GM18867 (cell line): ENCODE data around the gene PHYHD1.
A peak's percentile ranks its signal among the peaks of the same experiment; 100 is the strongest.

Experiments used
- ATAC-seq: cut with Tn5 transposase; IDR thresholded peaks from one replicate; pipeline ENCODE4 v1.9.1; 2021; ENCODE audit warnings: mild to moderate bottlenecking, moderate library complexity; ENCODE audit not compliant: unreplicated experiment

PHYHD1 gene

GRCh38 chr9:128920381-128921058 is at the start of gene PHYHD1:
TSS of gene PHYHD1 (plus strand) at chr9:128920982. CDS start at chr9:128922324, 1,342 bp downstream.
- no peak for ATAC-seq

- ATAC-seq: no peak
Measured at GRCh38 chr9:128877852-128878251, 42.9 kb upstream of the PHYHD1 start.

- peak; percentile 90 for ATAC-seq
Measured at GRCh38 chr9:128881884-128882676, 38.7 kb upstream of the PHYHD1 start, which contains the start of the genes KYAT1 and LRRC8A. TSS of gene KYAT1 (minus strand) at chr9:128881950. CDS start at chr9:128845405, 36,545 bp downstream. TSS of gene LRRC8A (plus strand) at chr9:128882133. CDS start at chr9:128907165, 25,032 bp downstream.

- no peak for ATAC-seq
Measured at GRCh38 chr9:128882677-128883603, 37.8 kb upstream of the PHYHD1 start.

- ATAC-seq: no peak
Measured at GRCh38 chr9:128884164-128884563, 36.6 kb upstream of the PHYHD1 start.

- ATAC-seq: no peak
Measured at GRCh38 chr9:128885376-128885775, 35.4 kb upstream of the PHYHD1 start.

GRCh38 chr9:128885798-128886197 is 35.0 kb upstream of the PHYHD1 start:
- ATAC-seq: no peak

GRCh38 chr9:128886211-128886891 is 34.4 kb upstream of the PHYHD1 start:
- no peak for ATAC-seq

- ATAC-seq: no peak
Measured at GRCh38 chr9:128887049-128887448, 33.7 kb upstream of the PHYHD1 start.

- ATAC-seq: no peak
Measured at GRCh38 chr9:128887914-128888350, 32.9 kb upstream of the PHYHD1 start.

GRCh38 chr9:128891321-128892220 is 29.2 kb upstream of the PHYHD1 start:
- ATAC-seq: no peak

- no peak for ATAC-seq
Measured at GRCh38 chr9:128892221-128892921, 28.4 kb upstream of the PHYHD1 start.

GRCh38 chr9:128893354-128893753 is 27.4 kb upstream of the PHYHD1 start:
- no peak for ATAC-seq

GRCh38 chr9:128894764-128895163 is 26.0 kb upstream of the PHYHD1 start:
- no peak for ATAC-seq

- no peak for ATAC-seq
Measured at GRCh38 chr9:128895556-128895955, 25.2 kb upstream of the PHYHD1 start.

GRCh38 chr9:128898382-128898781 is 22.4 kb upstream of the PHYHD1 start:
- no peak for ATAC-seq

- no peak for ATAC-seq
Measured at GRCh38 chr9:128898845-128899565, 21.8 kb upstream of the PHYHD1 start.
